GM12878 (cell line): ENCODE data around the gene RBM19.

Experiments
- BHLHE40 ChIP-seq, 2 experiments: fragments of 450-650 bp in 1 of 2; IDR thresholded peaks; 2 replicates each; pipeline ENCODE4 v1.6.1; 2011 to 2017; ENCODE audit warnings: low read depth in 2 of 2, borderline replicate concordance in 1 of 2, improper control_type of control experiment in 1 of 2, low read length in 1 of 2, mild to moderate bottlenecking in 1 of 2
- CEBPB ChIP-seq, 2 experiments: fragments of 150-350 bp in 1 of 2; IDR thresholded peaks; 2 replicates each; pipeline ENCODE4 v1.6.1; 2012 to 2014; ENCODE audit warnings: low read depth in 2 of 2, low read length in 2 of 2, borderline replicate concordance in 1 of 2, inconsistent platforms in 1 of 2
- CTCF ChIP-seq, 3 experiments: IDR thresholded peaks in 2 of 3; conservative IDR thresholded peaks in 1 of 3; 2 replicates each; pipeline ENCODE4 v1.5.1; 2011; ENCODE audit warnings: low read depth in 3 of 3, low read length in 3 of 3, mild to moderate bottlenecking in 3 of 3, control low read depth in 2 of 3, moderate library complexity in 2 of 3, inconsistent platforms in 1 of 3, mixed read lengths in 1 of 3; ENCODE audit not compliant: control insufficient read depth in 2 of 3, insufficient read depth in 1 of 3; ENCODE audit errors: extremely low read depth in 1 of 3
- ESRRA ChIP-seq: IDR thresholded peaks from 2 replicates; pipeline ENCODE4 v1.6.1; 2012; ENCODE audit warnings: mild to moderate bottlenecking, low read length, improper control_type of control experiment
- JUND ChIP-seq: IDR thresholded peaks from 2 replicates; pipeline ENCODE4 v1.6.1; 2012; ENCODE audit warnings: low read depth, mild to moderate bottlenecking, low read length, improper control_type of control experiment, moderate library complexity
- POLR2AphosphoS5 ChIP-seq: IDR thresholded peaks from 2 replicates; pipeline ENCODE4 v1.6.1; 2011; ENCODE audit warnings: mild to moderate bottlenecking, low read length, inconsistent platforms
- SRF ChIP-seq, 2 experiments: IDR thresholded peaks; 2 replicates each; pipeline ENCODE4 v1.6.1; 2011; ENCODE audit warnings: low read depth in 2 of 2, low read length in 2 of 2, mild to moderate bottlenecking in 1 of 2, moderate library complexity in 1 of 2

GRCh38 chr12:113852695-113853490 is 113.2 kb downstream of the RBM19 start:
- no peak for TF ChIP-seq SRF (IDR thresholded peaks at IDR 0.05; ENCODE audit: low read depth in 2 of 2, low read length in 2 of 2)
- TF ChIP-seq CTCF (IDR thresholded peaks at IDR 0.05 in 2 of 3, conservative IDR thresholded peaks at IDR 0.05 in 1 of 3; ENCODE audit: control insufficient read depth in 2 of 3, extremely low read depth in 1 of 3, insufficient read depth in 1 of 3, low read depth in 3 of 3, low read length in 3 of 3) = no peak
- no peak for TF ChIP-seq POLR2AphosphoS5
- no peak for TF ChIP-seq ESRRA
- no peak for TF ChIP-seq BHLHE40 (IDR thresholded peaks at IDR 0.05; ENCODE audit: borderline replicate concordance in 1 of 2, low read depth in 2 of 2, low read length in 1 of 2)
- no peak for TF ChIP-seq CEBPB (IDR thresholded peaks at IDR 0.05; ENCODE audit: borderline replicate concordance in 1 of 2, low read depth in 2 of 2, low read length in 2 of 2)
- no peak for TF ChIP-seq JUND
